HG02763 (cell line): ENCODE data around the gene PET100.
A peak's percentile ranks its signal among the peaks of the same experiment; 100 is the strongest.

Experiments used
- ATAC-seq: cut with Tn5 transposase; IDR thresholded peaks from one replicate; pipeline ENCODE4 v1.9.1; 2021; ENCODE audit warnings: mild to moderate bottlenecking, moderate library complexity; ENCODE audit not compliant: unreplicated experiment

The PET100 gene, protein sequence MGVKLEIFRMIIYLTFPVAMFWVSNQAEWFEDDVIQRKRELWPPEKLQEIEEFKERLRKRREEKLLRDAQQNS

DNA sequence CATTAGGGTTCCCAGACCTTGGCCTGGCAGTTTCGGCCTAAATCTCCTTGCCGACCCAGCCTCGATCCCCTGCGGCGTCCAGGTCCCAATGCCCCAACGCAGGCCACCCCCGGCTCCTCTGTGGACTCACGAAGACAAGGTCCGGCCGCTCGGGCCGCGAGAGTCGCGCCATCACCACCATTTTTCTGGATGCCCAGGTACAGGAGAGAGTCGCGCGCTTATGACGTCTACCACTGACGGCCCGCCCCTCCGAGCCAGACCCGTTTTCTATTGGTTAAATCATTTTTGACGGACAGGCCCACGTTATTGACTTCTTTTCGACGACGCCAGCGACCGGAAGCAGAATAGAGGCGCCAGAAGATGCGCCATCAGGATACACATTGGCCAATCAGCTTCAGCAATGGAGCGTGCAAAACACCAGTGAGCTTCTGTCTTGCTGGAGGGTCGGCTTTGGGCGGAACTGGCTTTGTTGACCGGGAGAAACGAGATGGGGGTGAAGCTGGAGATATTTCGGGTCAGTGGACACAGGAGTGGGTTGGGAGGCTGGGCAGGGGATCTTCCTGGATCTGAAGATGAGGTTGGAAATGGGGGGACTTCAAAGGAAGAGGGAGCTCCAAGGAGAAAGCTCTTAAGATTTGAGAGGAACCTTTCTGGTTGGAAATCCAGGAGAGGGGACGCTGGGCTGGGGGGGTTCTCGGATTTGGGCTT is at the start of gene PET100, which contains the start of gene XAB2:
PET100 (plus strand) TSS at position 447 of the 708 bp plus-strand sequence; CDS start at position 488, 41 bp downstream.
XAB2 (minus strand) TSS at position 199 of the 708 bp plus-strand sequence; CDS start at position 181, 18 bp downstream.
- peak; percentile 95 for ATAC-seq

DNA sequence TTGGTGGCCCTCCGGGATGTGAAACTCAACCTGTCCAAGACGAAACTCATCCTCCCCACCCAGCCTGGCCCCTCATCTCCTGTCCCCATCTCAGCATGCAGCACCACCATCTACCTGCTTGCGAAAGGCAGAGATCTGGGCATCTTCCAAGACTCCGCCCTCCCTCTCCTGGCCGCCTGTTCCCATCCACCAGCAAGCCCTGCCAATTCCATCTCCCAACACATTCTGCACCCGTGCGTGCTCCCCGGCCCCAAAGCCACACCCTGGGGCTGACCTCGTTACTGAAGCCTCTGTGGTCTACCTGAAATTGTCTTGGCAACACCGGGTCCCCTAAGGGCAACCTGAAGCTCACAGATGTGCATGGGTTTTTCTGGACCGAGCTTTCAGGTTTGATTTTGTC is 47.1 kb upstream of the PET100 start:
- no peak for ATAC-seq

DNA sequence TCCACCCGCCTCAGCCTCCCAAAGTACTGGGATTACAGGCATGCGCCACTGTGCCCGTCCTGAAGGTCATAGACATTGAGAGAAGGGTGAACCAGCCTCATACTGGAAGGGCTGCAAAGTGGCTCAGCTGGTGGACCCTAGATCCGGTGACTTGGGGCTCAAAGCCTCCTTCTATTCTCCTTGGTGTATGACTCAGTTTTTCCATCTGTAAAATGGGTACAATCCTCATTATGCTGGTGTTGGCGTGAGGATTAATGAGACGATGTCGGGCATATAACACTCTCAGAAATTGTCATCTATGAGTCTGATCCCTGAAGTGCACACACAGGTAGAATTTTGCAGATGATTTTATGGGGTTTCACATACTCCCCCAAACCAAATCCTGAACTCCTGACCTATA is 39.8 kb upstream of the PET100 start:
- ATAC-seq: no peak

DNA sequence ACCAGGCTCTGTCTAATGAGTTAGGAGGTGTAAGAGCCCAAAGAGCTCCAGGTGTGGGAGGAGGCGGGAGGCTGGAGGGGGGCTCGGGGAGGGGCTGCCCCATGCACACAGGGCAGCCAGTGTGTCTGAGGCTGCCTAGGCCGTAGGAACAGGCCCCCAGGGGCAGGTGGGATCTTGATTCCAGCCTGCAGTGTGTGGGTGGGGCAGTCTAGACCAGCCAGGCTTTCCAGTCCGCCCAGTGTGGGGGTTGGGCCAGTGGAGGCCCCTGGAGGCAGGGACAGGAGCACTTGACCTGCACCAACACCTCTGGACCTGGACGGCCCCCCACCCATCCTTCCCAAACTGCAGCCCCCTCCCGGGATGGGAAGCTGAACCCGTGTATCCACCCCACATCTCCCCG is 39.3 kb upstream of the PET100 start:
- no peak for ATAC-seq

DNA sequence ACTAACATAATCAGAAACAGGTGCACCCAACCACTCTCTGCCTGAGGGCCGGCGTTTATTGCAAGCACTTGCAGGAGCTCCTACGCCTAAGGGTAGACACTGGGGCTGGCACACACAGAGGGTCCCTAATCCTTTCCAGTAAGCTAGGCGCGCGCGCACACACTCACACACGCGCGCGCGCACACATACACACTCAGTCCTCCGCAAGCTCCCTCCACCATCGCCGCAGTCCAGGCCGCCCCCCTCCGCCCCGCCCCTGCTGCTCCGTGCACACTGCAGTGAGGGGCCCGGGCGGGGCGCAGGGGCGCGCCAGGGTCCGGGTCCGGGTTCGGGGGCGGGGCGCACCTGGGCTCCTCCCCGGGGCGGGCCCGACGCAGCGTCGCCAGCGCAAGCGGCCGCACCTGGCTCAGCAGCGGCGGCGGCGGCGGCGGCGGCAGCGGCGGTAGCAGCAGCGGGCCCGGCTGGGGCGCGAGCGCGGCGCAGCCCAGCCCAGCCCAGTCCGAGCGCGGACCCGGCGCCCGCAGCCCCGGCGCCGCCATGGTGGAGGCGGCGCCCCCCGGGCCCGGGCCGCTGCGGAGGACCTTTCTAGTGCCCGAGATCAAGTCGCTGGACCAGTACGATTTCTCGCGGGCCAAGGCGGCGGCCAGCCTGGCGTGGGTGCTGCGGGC is 34.0 kb upstream of the PET100 start, which contains the start of gene CAMSAP3:
CAMSAP3 (plus strand) TSS at position 398 of the 668 bp plus-strand sequence; CDS start at position 538, 140 bp downstream.
- peak; percentile 58 for ATAC-seq

DNA sequence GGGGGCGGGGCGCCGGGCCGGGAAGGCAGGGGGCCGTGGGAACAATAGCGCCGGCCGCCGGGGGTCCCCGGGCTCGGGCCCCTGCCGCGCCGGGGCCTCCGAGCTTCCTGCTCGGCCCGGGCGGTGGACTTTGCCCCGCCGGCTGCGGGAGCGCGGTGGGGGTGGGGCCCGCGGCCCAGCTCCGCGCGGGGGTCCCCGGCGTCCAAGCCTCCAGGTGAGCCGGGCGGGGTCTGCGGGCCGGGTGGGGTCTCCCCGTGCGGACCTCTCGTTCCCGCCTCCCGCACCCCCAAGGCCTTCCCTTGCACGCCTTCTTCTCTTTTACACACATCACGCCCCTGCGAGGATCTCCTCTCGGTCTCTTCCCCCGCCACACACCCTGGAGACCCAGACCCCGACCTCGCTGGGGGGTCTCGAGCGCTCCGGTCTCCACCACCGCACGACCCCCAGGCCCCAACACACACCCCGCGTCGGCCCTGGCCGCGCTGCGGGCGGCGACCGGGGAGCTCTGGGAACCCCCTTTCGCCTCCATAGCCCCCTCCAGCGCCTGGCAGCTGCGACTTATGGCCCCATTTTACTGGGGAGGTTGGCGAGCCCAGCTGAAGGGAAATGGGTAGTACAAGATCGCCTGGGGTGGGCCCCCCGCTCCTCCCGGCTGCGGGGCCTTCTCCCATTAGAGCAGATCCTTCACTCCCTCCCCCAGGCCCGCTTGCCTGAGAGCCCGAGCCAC is 33.2 kb upstream of the PET100 start:
- ATAC-seq: peak; percentile 16

DNA sequence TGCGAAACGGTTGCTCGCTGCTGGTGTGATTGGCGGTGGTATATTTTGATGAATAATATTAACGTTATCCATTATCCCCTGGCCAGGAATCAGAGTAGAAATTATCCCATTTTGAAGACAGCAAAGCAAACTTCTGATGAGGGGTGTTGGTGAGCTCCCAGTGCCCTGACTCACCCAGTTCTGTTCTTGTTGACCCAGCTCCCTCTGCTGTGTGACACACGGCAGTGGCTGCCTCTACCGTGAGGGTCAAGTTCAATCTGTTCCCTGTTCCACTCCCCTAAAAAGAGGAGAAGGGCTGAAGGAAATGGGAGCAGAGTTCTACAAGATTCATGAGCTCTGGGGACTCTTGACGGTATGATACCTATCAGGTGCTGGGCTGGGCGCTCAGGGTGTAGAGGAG is 31.9 kb upstream of the PET100 start:
- no peak for ATAC-seq

DNA sequence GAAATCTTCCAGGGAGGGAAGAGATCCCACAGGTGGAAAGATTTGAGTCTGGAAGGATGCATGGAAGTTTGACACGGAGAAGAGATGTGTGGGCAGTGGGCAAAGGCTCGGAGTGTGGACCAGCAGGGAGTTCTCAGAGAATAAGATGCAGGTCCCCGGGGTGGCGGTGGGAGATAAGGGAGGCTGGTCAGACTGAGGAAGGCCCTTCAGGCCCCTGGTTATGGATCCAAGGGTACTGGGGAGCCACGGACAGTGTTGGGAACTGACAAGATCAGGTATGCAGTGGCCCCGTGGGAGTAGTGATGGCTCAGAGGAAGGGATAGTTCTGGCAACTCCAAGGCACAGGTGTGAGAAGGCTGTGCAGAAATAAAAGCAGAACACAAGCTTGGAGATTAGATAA is 31.4 kb upstream of the PET100 start:
- no peak for ATAC-seq

DNA sequence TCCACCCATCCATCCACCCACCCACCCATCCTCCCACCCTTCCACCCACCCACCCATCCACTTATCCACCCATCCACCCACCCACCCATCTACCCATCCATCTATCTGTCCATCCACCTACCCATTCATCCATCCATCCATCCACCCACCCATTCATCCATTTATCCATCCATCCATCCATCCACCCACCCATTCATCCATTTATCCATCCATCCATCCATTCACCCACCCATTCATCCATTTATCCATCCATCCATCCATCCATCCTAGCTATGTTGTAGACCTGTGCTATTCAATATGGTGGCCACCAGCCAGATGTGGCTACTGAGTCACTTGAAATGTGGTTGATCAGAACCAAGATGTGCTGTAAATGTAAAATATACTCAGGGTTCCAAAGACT is 28.9 kb upstream of the PET100 start:
- ATAC-seq: no peak

DNA sequence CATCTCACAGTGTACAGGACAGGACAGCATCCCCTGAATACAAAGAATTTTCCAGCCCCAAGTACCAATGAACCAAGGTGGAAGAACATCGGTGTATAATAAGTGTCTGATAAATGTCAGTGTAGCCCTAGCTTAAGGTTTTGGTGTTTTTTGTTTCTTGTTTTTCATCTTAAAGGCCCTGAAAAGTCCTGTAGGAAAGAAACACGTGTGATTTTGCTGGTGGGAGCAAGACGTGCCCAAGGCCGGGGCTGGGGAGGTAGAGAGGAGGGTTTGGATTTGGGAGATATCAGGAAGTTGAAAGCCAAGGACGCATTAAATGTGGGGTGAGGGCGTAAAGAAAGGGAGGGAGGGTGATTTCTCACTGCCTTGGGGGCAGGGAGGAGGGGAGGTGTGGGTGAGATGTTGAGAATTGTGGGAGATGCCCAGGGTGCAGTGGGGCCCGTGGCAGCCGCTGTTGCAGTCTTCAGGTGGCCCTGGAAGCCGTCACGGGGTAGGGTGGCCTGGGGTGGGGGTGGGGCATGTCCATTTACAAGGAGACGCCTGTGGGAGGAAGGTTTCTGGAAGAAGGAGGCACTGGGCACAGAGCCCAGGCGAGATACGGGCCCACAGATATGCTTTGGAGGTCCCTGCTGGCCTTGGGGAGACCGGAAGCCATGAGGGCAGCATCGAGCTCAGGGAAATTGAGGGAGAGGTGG is 27.2 kb upstream of the PET100 start:
- no peak for ATAC-seq

DNA sequence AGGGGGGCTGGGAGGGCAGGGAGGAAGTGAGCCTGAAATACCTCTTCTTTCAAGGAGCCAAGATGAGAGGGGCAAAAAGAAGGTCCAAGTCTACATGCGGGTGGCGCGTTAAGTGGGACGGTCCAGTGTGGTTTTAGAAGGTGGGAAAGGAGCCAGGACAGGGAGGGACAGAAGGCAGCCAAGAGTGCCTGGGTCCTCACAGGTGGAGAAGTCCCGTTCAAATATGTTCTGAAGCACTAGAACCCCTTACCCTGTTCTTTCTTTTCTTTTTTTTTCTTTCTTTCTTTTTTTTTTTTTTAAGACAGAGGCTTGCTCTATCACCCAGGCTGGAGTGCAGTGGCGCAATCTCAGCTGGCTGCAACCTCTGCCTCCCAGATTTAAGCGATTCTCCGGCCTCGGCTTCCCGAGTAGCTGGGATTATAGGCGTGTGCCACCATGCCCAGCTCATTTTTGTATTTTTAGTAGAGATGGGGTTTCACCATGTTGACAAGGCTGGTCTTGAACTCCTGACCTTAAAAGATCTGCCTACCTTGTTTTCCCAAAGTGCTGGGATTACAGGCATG is 26.6 kb upstream of the PET100 start:
- ATAC-seq: no peak

DNA sequence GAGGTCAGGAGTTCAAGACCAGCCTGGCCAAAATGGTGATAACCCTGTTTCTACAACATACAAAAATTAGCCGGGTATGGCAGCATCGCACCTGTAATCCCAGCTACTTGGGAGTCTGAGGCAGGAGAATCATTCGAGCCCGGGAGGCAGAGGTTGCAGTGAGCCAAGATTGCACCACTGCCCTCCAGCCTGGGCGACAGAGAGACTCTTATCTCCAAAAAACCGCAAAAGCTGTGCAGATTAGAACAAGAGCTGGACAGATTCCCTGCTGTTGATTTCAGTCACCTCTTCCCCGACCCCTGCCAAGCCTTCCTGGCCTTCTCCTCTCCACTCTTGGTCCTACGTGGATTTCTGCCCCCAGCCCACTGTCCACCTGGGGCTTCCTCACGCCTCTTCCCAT is 25.7 kb upstream of the PET100 start:
- ATAC-seq: no peak

DNA sequence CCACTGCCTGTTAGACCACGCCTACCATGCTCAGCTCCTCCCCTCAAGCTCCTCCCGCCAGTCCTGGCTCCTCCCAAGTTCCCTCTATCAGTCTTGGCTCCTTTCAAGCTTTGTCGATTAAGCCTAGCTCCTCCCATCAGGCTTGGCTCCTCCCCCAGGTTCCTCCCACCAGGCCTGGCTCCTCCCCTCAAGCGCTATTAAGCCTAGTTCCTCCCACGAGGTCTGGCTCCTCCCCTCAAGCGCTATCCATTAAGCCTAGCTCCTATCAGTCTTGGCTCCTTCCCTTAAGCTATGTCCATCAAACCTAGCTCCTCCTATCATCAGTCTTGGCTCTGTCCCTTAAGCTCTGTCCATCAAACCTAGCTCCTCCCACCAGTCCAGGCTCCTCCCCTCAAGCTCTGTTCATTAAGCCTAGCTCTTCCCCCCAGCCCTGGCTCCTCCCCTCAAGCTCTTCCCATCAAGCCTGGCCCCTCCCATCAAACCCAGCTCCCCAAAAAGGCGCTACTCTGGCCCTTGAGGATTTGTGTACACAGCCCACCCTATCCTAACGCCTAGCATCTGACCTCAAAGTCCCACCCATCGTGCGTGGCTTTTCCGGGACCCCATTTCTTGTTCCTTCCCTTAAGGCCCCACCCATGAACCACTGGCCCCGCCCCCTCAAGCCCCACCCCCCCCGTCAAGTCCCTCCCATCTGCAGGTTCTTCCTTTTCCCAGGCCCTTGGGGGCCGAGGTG is 23.9 kb upstream of the PET100 start:
- ATAC-seq: no peak

DNA sequence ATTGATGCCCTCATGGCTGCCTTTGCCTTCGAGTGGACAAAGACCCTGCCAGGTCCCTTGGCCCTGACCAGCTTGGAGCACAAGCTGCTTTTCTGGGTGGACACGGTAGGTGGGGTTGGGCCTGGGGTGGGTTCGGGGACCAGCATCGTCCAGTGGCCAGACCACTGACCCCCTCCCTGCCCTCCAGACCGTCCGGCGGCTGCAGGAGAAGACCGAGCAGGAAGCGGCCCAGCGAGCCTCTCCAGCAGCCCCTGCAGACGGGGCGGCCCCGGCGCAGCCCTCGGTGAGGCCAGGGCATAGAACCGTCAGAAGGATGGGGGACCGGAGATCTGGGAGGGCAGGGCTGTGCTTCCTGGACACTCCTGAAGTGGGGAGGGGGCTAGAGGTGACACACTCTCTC is 23.3 kb upstream of the PET100 start:
- ATAC-seq: no peak

DNA sequence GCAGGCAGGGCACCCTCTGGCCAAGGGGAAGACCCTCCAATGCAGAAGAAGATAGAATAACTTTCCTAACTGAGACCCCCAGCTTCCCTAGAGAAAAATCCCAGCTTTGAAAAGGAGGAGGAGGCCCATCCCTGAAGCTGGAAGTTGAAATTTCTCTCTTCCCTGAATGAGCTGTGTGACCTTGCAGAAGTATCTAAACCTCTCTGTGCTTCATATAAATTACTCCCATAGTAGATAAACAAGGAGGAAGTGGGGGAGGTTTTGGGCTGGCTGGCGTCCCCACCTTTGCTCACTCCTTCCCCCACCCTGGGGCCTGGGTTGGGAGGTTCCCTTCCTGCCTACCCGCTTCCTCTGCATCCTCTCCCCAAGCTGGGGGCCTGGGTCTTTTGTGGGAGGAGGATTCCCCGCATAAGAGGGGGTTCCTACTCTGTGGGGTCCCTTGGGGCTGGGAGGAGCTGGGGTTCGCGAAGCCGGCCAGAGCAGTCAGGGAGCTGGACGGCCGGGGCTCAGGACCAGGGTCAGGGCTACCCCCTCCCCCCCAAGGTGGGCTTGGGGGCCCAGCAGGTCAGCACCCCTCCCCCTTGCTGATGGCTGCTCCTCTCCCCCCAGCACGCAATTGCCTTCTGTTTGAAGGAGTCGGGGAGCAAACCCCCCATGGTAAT is 22.2 kb upstream of the PET100 start:
- ATAC-seq: no peak

DNA sequence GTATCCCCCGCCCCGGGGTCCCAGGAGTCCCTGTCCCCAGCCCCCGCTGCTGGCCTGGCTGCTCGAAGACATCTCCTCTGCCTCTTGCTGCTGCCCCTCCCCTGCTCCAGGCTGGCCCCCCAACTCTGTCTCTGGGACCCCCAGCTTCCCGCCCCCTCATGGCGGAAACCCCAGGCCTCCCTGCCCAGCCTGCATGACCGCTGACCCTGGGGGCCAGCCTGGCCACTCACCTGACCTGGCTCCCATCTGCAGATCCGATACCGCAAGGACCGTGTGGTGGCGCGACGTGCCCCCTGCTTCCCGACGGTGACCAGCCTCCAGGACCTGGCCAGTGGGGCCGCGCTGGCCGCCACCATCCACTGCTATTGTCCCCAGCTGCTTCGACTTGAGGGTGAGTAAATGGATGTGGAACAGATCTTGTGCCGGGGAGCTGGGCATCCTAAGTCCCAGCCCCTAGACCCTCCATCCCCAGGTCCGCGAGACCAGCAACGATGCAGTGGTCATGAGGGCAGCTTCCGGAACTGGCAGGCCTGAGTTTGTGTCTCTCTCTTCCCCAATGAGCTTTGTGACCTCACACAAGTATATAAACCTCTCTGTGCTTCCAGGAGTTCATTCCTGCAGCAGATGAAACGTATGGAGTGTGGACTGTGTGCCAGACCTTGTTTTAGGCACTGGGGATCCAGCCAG is 21.6 kb upstream of the PET100 start:
- no peak for ATAC-seq

DNA sequence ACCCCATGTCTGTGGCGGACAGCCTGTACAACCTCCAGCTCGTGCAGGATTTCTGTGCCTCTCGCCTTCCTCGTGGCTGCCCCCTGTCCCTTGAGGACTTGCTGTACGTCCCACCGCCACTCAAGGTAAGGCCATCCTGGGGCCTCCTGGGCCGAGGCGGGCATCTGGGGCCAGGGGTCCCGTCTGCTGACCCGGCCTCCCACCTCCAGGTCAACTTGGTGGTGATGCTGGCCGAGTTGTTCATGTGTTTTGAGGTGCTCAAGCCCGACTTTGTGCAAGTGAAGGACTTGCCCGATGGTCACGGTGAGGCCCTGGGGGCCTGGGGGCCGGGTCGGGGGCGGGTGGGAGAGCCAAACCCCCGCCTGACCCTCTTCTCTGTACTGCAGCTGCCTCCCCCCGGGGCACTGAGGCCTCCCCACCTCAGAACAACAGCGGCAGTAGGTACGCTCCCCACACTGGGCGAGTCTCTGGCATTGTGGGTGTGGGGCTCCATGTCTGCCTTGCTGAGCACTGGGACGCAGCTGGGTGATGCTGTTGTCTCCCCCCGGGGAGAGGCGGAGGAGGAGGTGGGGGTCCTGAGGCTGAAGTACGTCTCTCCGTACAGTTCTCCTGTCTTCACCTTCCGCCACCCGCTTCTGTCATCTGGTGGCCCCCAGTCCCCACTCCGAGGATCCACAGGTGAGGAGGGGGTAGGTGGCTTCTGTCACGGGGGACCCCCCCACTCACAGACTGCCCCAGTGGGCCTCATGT is 18.9 kb upstream of the PET100 start:
- no peak for ATAC-seq
